ENCODE data around the gene TSKU.

TSKU gene

DNA sequence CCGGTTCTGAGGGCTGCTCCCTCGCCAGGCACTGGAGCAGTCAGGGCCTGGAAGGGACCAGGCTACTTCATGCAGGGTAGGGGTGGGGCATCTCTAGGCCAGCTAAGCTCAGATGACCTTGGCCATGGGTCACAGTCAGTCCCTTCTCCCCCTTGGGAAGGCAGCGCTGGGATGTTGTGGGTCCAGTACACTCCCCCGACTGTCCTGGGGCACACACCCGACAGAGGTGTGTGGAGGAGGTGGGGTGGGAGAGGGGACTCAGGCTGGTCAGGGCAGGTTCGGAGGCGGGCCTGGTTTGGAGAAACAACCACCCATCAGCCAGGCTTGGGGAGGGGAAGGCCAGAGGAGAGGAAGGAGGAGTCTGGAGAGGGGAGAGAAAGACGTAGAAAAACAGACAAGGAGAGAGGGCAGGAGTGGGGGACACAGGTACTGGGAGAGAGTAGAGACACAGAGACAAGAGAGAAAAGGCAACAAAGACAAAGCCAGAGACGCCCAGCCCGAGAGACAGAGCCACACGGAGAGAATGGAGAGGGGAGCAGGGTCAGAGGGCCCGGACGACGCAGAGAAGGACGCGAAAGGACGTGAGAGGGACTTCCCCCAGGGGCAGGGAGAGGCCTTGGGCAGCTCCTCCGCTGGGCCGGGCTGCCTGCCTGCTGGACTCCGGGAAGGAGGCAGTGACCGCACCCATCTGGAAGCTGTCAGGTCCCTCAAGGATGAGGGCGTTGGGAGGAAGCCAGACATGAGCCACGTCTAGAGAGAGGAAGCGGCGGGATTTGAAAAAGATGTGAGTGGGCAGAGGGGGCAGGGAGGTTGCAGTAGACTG, 30.6 kb upstream of the TSKU start:
- DNase-seq: no peak

DNA sequence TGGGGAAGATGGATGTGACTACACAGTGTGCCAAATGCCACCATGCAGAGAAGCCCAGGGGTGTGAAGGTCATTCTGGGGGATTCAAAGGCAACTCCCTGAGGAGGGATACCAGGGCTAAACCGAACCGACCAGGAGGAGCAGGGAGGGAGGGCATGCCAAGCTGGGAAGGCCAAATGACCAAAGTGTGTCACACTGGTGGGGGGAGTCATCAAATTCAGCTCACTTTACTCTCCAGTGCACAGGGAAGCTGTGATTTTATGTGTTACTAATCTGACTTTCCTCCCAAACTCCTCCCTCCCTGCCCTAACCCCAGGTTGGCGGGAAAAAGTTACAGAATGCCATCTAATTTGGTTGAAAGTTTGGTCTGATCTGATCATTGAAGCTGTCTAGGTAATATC, 29.7 kb upstream of the TSKU start:
- no peak for DNase-seq

DNA sequence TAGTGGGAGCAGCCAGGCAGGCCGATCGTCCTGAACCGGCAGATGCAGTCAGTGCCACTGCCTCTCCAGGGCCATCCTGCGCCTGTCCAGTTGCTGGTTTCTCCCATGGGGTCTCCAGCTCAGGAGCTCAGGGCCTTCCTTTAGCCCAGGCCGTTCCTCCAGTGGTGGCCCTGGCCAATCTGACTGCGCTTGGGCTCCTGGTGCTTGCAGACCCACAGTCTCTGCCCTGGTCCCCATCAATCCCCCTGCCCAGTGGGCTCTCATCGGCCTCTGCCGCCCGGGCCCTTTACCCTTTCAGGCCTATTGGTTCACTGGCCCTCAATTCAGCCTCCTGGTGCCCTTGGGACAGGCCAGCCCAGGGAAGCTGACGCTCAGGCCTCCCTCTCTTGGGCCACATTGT, 29.2 kb upstream of the TSKU start:
- DNase-seq: no peak

GRCh38 chr11:76756341-76756741, 26.8 kb upstream of the TSKU start:
- no peak for DNase-seq

GRCh38 chr11:76758311-76758710, 24.8 kb upstream of the TSKU start:
- DNase-seq: no peak

GRCh38 chr11:76759092-76759491, 24.1 kb upstream of the TSKU start:
- DNase-seq: no peak

GRCh38 chr11:76759517-76759916, 23.6 kb upstream of the TSKU start:
- no peak for DNase-seq

GRCh38 chr11:76760236-76760635, 22.9 kb upstream of the TSKU start:
- DNase-seq: no peak

GRCh38 chr11:76761718-76762355, 21.3 kb upstream of the TSKU start:
- DNase-seq: no peak

DNA sequence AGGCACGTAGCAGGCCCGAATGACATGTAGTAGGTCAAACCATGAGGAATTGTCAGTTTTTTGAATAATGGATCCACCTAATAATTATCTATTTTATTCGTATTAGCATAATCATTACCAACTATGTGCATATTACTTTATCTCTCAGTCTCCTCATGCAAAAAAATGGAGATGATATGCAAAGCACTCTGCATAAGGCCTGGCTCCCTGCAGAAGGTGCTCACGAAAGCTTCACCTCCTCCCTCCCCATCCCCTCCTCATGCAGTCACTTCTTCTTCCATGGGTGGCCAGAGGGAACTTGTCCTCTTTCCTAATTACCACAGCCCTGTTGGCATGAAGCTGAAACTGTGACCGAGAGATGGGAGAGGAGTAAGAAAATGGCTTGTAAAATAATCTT, 20.8 kb upstream of the TSKU start:
- DNase-seq: no peak

DNA sequence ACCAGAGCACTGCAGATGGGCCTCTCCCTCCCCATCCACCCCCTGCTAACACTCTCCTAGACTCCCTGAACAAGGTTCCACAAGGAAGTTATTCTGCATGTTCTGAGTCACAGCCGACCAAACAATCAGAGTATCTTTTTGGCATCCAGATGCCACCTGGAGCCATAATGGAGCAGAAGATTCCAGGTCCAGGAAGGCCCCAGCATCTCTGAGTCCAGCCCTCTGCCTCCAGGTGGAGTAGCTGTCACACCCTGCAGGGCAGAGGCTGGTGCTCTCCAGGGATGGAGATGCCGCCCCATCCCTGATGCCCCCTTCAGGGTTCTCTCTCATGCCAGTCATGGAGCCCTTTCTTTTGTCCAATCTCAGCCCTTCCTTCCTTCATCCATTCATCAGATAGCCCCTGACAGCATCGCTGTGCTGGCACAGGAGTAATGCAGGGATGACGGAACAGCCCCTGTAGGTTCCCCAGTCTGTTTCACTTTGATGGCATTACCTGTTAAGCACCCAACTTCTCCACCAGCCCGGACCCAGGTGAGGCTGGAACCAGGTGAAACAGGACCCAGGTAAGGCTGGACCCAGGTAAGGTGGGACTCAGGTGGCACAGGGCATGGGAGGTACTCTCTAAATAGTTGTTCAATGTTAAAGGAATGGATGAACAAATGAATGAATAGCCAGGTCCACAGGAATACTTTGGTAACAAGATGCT, 20.1 kb upstream of the TSKU start:
- DNase-seq: no peak

GRCh38 chr11:76763573-76764346, 19.4 kb upstream of the TSKU start:
- DNase-seq: no peak

- no peak for DNase-seq
Observed at GRCh38 chr11:76764941-76765665, 18.1 kb upstream of the TSKU start.

- DNase-seq: no peak
Observed at GRCh38 chr11:76765863-76766350, 17.2 kb upstream of the TSKU start.

DNA sequence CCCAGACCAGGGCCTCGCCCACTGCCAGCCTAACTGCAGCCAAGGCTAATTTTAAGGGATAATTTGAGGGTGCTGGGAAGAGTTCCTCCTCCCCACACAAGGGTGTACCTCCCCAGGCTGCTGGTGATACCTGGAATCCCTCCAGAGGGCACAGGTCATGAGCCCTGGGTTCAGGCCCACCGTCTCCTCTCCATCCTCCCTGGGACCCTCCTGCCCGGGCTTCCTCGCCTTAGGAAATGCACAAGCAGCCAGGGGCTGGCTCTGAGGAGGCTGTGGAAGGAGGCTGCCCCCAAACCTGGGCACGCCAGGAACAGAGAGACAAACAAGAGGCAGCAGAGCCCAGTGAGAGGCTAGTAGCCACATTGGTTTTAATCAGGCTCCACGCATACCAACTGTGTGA, 16.6 kb upstream of the TSKU start:
- no peak for DNase-seq

DNA sequence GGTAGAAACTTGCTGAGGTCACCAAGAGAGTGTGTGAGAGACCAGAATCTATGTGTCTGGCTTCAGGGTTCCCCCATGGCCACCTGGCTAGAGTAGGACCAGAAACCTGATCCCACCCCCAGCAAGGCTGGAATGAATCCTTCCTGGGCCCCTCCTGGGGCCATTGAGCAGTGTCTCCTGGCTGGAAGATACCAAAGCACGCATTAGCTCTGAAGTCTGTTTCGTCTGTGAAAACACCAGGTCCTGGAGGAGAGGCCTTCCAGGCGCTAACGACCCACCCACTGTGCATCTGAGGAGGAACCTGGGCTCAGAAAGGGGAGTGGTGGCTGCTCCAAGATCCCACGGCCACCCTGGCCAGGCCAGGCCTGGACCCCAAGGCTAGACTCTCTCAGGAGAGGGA, 15.5 kb upstream of the TSKU start:
- no peak for DNase-seq

DNA sequence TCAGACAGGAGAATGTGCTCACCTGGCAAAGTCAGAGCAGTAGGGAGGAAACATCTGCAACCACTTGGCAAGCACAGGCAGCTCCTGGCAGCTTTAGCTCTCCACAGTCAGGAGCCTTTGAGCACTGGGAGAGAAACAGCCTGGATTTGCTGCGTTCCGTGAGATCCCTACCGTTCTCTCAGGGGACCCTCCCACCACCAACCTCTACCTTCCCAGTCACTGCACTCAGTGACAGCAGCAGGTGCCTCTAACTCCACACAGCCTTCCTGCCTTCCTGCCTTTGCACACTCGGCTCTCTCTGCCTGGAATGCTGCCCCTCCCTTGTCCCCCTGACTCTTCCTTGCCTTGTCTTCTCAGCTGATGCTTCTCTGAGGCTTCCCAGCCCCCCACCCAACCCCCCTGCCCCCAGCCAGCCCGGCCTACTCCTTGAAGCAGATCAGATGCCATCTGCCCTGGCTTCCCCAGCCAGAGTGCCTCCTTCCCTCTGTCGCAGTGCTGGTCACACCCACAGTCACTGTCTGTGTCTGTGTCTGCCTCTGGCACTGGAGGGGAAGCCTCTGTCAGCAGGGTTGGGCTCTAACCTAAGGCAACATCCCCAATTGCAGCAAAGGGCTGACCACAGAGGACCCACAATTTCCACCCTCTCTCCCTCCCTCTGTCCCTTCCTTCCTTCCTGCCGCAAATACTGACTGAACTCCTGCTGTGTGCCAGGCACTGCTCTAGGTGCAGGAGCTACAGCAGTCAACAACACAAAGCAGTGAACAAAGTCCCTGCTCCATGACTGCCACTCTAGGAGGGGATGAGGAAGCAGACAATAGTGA, 14.9 kb upstream of the TSKU start:
- DNase-seq: no peak

GRCh38 chr11:76768909-76769560, 14.1 kb upstream of the TSKU start:
- DNase-seq: no peak

DNA sequence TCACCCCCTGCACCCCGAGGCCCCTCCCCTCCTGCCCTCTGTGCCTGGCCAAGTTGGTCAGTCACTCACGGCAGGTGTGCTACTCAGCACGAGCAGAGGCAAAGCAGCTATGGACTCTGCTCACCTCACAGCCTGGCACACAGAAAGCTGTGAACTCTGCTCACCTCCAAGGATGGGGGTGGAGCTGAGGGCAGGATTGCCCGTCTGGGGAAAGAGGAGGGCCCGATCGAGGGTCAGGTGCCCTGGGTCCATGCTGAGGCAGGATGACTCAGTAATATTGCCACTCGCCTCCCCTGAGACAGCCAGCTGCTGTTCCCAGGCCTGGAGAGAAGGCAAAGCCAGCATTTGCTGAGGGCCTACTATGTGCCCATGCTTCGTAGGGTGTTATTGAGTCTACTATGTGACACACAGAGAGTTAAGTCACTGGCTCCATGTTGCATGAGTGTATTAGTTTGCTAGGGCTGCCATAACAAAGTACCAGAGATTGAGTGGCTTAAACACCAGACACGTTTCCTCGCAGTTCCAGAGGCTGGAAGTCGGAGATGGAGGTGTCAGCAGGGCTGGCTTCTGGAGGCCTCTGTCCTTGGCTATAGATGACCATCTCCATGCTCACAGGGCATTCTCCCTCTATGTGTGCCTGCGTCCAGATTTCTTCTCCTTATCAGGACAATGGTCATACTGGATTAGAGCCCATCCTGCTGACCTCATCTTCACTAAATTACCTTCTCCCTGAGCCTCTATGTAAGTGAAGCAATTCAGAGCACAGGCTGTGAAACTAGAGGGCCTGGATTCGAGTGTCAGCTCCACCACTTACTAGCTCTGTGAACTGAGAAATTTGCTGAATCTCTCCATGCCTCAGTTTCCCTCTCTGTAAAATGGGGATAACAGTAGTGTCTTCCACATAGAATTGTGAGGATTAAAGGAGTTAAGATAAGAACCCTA, 13.2 kb upstream of the TSKU start:
- no peak for DNase-seq
